Fibroblast of lung (primary cell): ENCODE data around the gene CNTNAP5.

Experiments used
- CTCF ChIP-seq, 2 donors: IDR thresholded peaks in 1 of 2; conservative IDR thresholded peaks in 1 of 2; 1 replicate in 1 of 2; 2 replicates in 1 of 2; pipeline ENCODE4 v1.5.1; 2011 to 2012; ENCODE audit warnings: low read length in 2 of 2, control low read depth in 1 of 2, inconsistent platforms in 1 of 2, low read depth in 1 of 2, mild to moderate bottlenecking in 1 of 2
- EZH2 ChIP-seq: IDR thresholded peaks from 2 replicates; pipeline ENCODE4 v1.5.1; 2012; ENCODE audit warnings: low read length, control low read depth, mild to moderate bottlenecking; ENCODE audit errors: missing control alignments

DNA sequence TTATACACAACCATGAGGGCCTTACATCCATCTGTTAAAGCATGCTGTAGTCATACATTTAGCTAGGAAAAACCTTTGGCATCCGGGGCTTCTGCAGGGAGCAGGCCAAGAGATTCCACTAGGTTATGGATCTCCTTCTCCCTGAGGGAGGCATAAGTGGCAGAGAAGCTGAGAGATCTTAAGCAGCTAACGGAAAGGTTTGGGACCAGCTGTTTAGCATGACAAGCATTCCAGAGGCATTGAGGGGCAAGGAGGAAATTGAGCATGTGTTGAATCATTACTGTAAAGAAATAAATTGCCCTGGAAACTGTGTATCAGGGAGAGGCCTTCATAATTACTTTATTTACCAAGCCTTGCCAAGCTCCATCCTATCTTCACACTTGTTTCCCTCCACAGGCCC is 643.1 kb downstream of the CNTNAP5 start:
- TF ChIP-seq CTCF (conservative IDR thresholded peaks at IDR 0.05 in 1 of 2, IDR thresholded peaks at IDR 0.05 in 1 of 2; ENCODE audit: low read depth in 1 of 2, low read length in 2 of 2) (no peak), EZH2 (no peak)
